Skeletal muscle satellite cell (primary cell): ENCODE data around the gene KDM4B.

ENCODE experiments used
- H3K27me3 ChIP-seq: 2 replicates; pipeline ENCODE4 v1.7.0; 2013; ENCODE audit warnings: low read length; ENCODE audit not compliant: control insufficient read depth, insufficient read depth
- H3K36me3 ChIP-seq: 2 replicates; pipeline ENCODE4 v1.7.0; 2013; ENCODE audit warnings: mild to moderate bottlenecking, control low read depth, low read length; ENCODE audit not compliant: insufficient read depth
- H3K4me1 ChIP-seq: 2 replicates; pipeline ENCODE4 v1.7.0; 2013; ENCODE audit warnings: low read length; ENCODE audit not compliant: control insufficient read depth, insufficient read depth
- H3K4me2 ChIP-seq: 2 replicates; pipeline ENCODE4 v1.7.0; 2013; ENCODE audit warnings: mild to moderate bottlenecking, low read length
- H3K4me3 ChIP-seq: 2 replicates; pipeline ENCODE4 v1.7.0; 2013; ENCODE audit warnings: low read length
- H3K9ac ChIP-seq: 2 replicates; pipeline ENCODE4 v1.7.0; 2013; ENCODE audit warnings: mild to moderate bottlenecking, low read depth, low read length, moderate library complexity
- H3K9me3 ChIP-seq: replicated peaks from 2 replicates; pipeline ENCODE4 v1.7.0; 2013; ENCODE audit warnings: mild to moderate bottlenecking, control low read depth, low read length

Gene KDM4B

GRCh38 chr19:5117421-5117820 lies 148.5 kb downstream of the KDM4B start:
- peaks cover 14% of the 10 kb centered on the region for H3K36me3 ChIP-seq
- no peak overlapping the region for H3K4me3 ChIP-seq
- H3K9ac ChIP-seq: no peak overlapping the region
- H3K9me3 ChIP-seq: no peaks in the 10 kb centered on the region
- no peak overlapping the region for H3K4me2 ChIP-seq
- no peaks in the 10 kb centered on the region for H3K4me1 ChIP-seq
- H3K27me3 ChIP-seq: no peaks in the 10 kb centered on the region

GRCh38 chr19:5118026-5118425 lies 149.1 kb downstream of the KDM4B start:
- Histone ChIP-seq H3K9me3 (no peaks in the 10 kb centered on the region), H3K36me3 (peaks cover 14% of the 10 kb centered on the region), H3K4me3 (no peak overlapping the region), H3K27me3 (no peaks in the 10 kb centered on the region), H3K9ac (no peak overlapping the region), H3K4me2 (no peak overlapping the region), H3K4me1 (no peaks in the 10 kb centered on the region)

- no peak overlapping the region for H3K9ac ChIP-seq
- no peaks in the 10 kb centered on the region for H3K9me3 ChIP-seq
- no peaks in the 10 kb centered on the region for H3K4me1 ChIP-seq
- H3K4me2 ChIP-seq: no peak overlapping the region
- no peak overlapping the region for H3K4me3 ChIP-seq
- H3K36me3 ChIP-seq: peaks cover 17% of the 10 kb centered on the region
- no peaks in the 10 kb centered on the region for H3K27me3 ChIP-seq
Measured at GRCh38 chr19:5119297-5119998, 150.5 kb downstream of the KDM4B start.

DNA sequence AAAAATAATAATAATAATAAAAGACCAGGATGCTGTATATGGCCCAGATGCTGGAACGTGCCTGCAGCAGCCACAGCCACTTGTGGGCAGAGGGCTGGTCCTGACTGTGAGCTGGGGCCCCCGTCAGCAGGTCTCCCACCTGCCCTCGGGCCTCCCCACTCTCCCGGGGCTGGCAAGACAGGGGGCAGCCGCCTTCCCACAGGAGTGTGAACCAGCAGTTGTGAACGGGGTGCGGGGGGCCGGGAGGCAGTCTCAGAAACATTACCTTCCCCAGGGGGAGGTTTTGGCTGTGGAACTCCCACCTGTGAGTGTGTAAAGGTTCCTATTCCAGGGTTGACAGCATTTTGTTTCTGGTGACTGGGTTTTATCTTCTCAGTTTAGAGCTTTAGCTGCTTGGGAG lies 151.4 kb downstream of the KDM4B start:
- Histone ChIP-seq H3K27me3 (no peaks in the 10 kb centered on the region), H3K9ac (no peak overlapping the region), H3K9me3 (no peaks in the 10 kb centered on the region), H3K4me3 (no peak overlapping the region), H3K4me2 (no peak overlapping the region), H3K36me3 (peaks cover 17% of the 10 kb centered on the region), H3K4me1 (no peaks in the 10 kb centered on the region)

DNA sequence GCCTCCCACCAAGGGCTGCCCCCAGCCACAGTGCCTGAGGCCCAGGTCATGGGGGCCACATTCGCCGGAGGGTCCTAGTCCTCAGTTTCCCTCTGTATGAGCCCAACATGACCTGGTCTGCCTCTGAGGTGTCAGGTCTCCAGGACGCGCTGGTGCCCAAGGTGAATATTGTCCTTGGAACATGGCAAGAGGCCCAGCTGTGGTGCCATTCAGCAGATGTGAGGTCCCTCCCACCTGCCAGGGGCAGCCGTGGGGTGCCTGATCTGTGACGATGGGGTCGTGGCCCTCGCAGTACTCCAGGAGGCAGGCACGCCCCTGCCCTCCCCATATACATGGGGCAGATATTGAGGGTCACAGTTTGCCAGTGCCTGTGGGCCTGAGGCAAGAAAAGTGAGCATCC lies 151.9 kb downstream of the KDM4B start:
- H3K27me3 ChIP-seq: no peaks in the 10 kb centered on the region
- no peaks in the 10 kb centered on the region for H3K9me3 ChIP-seq
- no peak overlapping the region for H3K4me2 ChIP-seq
- H3K9ac ChIP-seq: no peak overlapping the region
- peaks cover 17% of the 10 kb centered on the region for H3K36me3 ChIP-seq
- H3K4me3 ChIP-seq: no peak overlapping the region
- no peaks in the 10 kb centered on the region for H3K4me1 ChIP-seq

DNA sequence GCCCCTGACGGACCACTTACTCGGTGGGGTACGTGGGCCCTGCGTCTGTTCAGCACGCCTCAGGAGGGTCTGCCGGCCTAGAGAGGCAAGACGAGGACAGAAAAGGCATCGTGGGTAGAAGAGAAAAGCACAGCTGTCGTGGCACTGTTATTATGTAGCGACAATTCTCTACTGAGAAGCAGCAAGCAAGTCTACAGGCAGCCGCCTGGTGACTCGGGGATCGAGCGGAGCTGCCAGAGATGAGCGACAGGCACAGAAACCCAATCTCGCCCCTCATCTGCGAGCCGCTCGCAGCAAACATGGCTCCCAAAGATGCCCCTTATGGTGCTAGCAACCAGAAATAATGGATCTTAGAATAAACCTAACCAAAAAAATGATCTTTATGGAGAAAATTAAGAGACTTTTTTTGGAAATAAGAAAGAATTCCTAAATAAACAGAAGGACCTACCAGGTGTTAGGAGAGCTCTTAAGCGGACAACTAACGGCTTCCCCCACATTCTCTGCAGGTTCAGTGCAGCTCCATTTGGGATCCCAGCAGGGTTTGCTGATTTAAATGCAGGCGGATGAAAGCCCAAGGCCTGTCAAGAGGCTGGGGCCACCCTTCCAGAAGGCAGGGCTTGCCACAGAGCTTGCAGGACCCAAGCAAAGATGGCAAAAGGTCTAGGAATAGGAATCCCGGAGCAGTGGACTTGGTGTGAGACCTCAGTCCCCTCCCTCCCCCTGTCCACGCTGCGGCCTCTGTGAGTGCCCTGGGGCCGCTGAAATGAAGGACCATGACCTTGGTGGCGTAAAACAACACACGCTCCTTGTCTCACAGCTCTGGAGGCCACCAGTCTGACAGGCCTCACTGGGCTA lies 152.6 kb downstream of the KDM4B start:
- H3K27me3 ChIP-seq: no peaks in the 10 kb centered on the region
- peaks cover 17% of the 10 kb centered on the region for H3K36me3 ChIP-seq
- no peak overlapping the region for H3K4me3 ChIP-seq
- H3K9me3 ChIP-seq: no peaks in the 10 kb centered on the region
- H3K4me2 ChIP-seq: no peak overlapping the region
- H3K9ac ChIP-seq: no peak overlapping the region
- H3K4me1 ChIP-seq: no peaks in the 10 kb centered on the region

DNA sequence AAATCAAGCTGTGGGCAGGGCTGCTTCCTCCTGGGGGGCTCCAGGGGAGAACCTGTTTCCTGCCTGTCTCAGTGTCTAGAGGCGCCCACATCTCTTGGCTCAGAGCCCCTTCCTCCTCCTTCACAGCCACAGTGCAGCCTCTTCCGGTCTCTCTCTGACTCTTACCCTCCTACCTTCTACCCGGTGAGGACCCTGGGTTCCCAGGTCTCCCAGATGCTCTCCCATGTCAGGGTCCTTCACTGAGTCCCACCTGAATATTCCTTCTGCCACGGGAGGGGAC lies 153.1 kb downstream of the KDM4B start:
- Histone ChIP-seq H3K36me3 (peaks cover 17% of the 10 kb centered on the region), H3K4me1 (no peaks in the 10 kb centered on the region), H3K27me3 (no peaks in the 10 kb centered on the region), H3K9me3 (no peaks in the 10 kb centered on the region), H3K4me2 (no peak overlapping the region), H3K4me3 (no peak overlapping the region), H3K9ac (no peak overlapping the region)

GRCh38 chr19:5122671-5123409 lies 153.9 kb downstream of the KDM4B start:
- Histone ChIP-seq H3K9ac (no peak overlapping the region), H3K4me2 (no peak overlapping the region), H3K36me3 (peaks cover 17% of the 10 kb centered on the region), H3K9me3 (no peaks in the 10 kb centered on the region), H3K4me3 (no peak overlapping the region), H3K4me1 (no peaks in the 10 kb centered on the region), H3K27me3 (no peaks in the 10 kb centered on the region)

DNA sequence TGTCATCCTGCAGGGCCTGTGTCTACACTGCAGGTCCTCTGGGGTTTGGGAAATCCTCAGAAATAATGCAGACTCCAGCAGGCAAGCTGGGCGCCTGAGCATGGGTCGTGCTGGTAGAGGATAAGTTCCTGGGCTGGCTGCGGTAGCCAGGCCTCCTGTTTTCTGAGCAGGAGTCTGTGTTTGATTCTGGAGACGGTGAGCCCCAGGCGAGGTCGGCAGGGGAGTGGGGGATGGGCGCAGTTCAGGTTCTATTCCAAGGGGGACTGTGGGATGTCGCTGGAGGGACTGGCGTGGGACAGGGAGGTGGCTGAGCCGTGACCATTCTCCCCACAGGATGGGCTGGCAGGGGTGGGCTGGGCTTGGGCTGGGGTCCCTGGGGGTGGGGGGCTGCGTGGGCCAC lies 154.7 kb downstream of the KDM4B start:
- H3K9me3 ChIP-seq: no peaks in the 10 kb centered on the region
- peaks cover 6% of the 10 kb centered on the region for H3K4me1 ChIP-seq
- no peak overlapping the region for H3K4me3 ChIP-seq
- no peaks in the 10 kb centered on the region for H3K27me3 ChIP-seq
- H3K4me2 ChIP-seq: no peak overlapping the region
- no peak overlapping the region for H3K9ac ChIP-seq
- H3K36me3 ChIP-seq: peaks cover 17% of the 10 kb centered on the region

DNA sequence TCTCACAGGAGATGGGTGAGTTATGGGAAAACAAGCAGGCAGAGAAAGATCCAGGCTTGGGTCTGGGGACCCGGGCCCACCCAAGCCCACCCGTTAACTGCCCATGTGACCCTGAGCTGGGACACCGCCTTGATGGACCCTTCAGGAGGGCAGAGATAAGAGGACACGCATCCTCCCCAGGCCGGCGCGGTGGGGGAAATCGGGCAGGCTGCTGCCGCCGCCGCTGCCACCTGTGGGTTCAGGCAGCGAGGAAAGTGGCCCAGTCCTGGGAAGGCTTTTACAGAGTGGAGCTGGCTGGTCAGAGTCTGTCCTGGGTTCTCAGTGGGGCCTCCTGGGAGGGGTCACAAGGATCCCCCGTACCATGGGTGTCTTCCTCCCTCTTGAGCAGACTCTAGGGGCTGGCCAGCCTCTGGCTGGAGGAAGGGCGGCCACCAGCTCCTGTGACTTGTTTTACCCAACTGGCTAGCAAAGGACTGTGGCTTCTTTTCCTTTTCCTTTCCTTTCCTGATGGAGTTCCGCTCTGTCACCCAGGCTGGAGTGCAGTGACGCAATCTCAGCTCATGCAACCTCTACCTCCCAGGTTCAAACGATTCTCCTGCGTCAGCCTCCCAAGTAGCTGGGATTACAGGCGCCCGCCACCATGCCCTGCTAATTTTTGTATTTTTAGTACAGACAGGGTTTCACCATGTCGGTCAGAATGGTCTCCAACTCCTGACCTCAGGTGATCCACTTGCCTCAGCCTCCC lies 155.4 kb downstream of the KDM4B start:
- H3K27me3 ChIP-seq: no peaks in the 10 kb centered on the region
- no peak overlapping the region for H3K4me2 ChIP-seq
- peaks cover 10% of the 10 kb centered on the region for H3K4me1 ChIP-seq
- no peaks in the 10 kb centered on the region for H3K9me3 ChIP-seq
- no peak overlapping the region for H3K9ac ChIP-seq
- H3K36me3 ChIP-seq: peaks cover 17% of the 10 kb centered on the region
- H3K4me3 ChIP-seq: no peak overlapping the region

- Histone ChIP-seq H3K9me3 (no peaks in the 10 kb centered on the region), H3K36me3 (peaks cover 11% of the 10 kb centered on the region), H3K27me3 (no peaks in the 10 kb centered on the region), H3K4me2 (no peak overlapping the region), H3K4me3 (no peak overlapping the region), H3K4me1 (peaks cover 10% of the 10 kb centered on the region), H3K9ac (no peak overlapping the region)
Measured at GRCh38 chr19:5125376-5125775, 156.5 kb downstream of the KDM4B start.
